Endodermal cell (in vitro differentiated cells): ENCODE data around the gene TACC2. TPM values are rescaled to one million over a fixed set of nuclear protein-coding genes. Genes with fewer than 3 reads are reported as not detected.
"Not testable (repeated sequence)": the region's sequence is repeated elsewhere in the genome, so short reads cannot be mapped to it uniquely, and the experiment has no call there.

Source experiments
- DNase-seq: peaks from one replicate; pipeline ENCODE4 v3.0.0-alpha.2; 2017
- H3K27ac ChIP-seq: 2 replicates; pipeline ENCODE4 v1.5.1; 2013; ENCODE audit warnings: mild to moderate bottlenecking, low read depth, low read length, moderate library complexity
- H3K27me3 ChIP-seq: 2 replicates; pipeline ENCODE4 v1.6.1; 2013; ENCODE audit warnings: mild to moderate bottlenecking, low read length, moderate library complexity; ENCODE audit not compliant: insufficient read depth, control insufficient read depth, poor library complexity, severe bottlenecking
- H3K36me3 ChIP-seq: 2 replicates; pipeline ENCODE4 v1.7.0; 2013; ENCODE audit warnings: mild to moderate bottlenecking, low read length, moderate library complexity; ENCODE audit not compliant: control insufficient read depth, insufficient read depth
- H3K4me1 ChIP-seq: one replicate; pipeline ENCODE4 v1.7.0; 2013; ENCODE audit warnings: low read length; ENCODE audit not compliant: control insufficient read depth, insufficient read depth
- H3K4me3 ChIP-seq: 2 replicates; pipeline ENCODE4 v1.5.1; 2013; ENCODE audit warnings: mild to moderate bottlenecking, low read length, moderate library complexity
- H3K9ac ChIP-seq: 2 replicates; pipeline ENCODE4 v1.6.1; 2013; ENCODE audit warnings: mild to moderate bottlenecking, low read length, moderate library complexity; ENCODE audit not compliant: poor library complexity, severe bottlenecking; ENCODE audit errors: extremely low read depth
- H3K9me3 ChIP-seq: 2 replicates; pipeline ENCODE4 v1.6.1; 2013; ENCODE audit warnings: mild to moderate bottlenecking, low read length, moderate library complexity; ENCODE audit not compliant: control insufficient read depth
- H3K27ac Mint-ChIP-seq: 2 replicates; pipeline ENCODE4 v1.8.0; 2020; ENCODE audit warnings: mixed read lengths
- H3K27me3 Mint-ChIP-seq: 2 replicates; pipeline ENCODE4 v1.8.0; 2021; ENCODE audit warnings: mild to moderate bottlenecking, mixed read lengths; ENCODE audit not compliant: insufficient read depth
- H3K36me3 Mint-ChIP-seq: 2 replicates; pipeline ENCODE4 v1.8.0; 2020; ENCODE audit warnings: low read depth, mixed read lengths
- H3K4me1 Mint-ChIP-seq: 2 replicates; pipeline ENCODE4 v1.8.0; 2020; ENCODE audit warnings: mixed read lengths
- H3K4me3 Mint-ChIP-seq: 2 replicates; pipeline ENCODE4 v1.8.0; 2020; ENCODE audit warnings: mild to moderate bottlenecking, moderate library complexity, mixed read lengths
- H3K9me3 Mint-ChIP-seq: 2 replicates; pipeline ENCODE4 v1.8.0; 2020; ENCODE audit warnings: mild to moderate bottlenecking, mixed read lengths
- CTCF ChIP-seq: fragments of 200-600 bp; sonication (generic); conservative IDR thresholded peaks from 2 replicates; pipeline ENCODE4 v1.5.0; 2021; ENCODE audit warnings: antibody characterized with exemption, mild to moderate bottlenecking
- WGBS, 2 experiments: methylation state at CpG; one replicate each; pipeline versions ENCODE4 v1.1.5 to v1.1.7; 2013; ENCODE audit warnings: missing lambda C conversion rate in 2 of 2, mixed read lengths in 1 of 2; ENCODE audit not compliant: insufficient coverage in 1 of 2, insufficient read length in 1 of 2; 5-methylcytosine and 5-hydroxymethylcytosine counted together
- total RNA-seq, 2 donors: library from RNA; stranded (reverse); fragmentation: NEBNext Ultra II Directional in 1 of 2; extraction: Animal tissue kit (Norgen Biotek cat#: 25700) in 1 of 2; gene quantifications; 2 replicates in 1 of 2; 3 replicates in 1 of 2; pipeline ENCODE4 v1.2.1, GENCODE V29; 2021

TACC2 gene
- total RNA-seq, 2 donors from 2014 or later: 24.5 to 34.1 TPM

DNA sequence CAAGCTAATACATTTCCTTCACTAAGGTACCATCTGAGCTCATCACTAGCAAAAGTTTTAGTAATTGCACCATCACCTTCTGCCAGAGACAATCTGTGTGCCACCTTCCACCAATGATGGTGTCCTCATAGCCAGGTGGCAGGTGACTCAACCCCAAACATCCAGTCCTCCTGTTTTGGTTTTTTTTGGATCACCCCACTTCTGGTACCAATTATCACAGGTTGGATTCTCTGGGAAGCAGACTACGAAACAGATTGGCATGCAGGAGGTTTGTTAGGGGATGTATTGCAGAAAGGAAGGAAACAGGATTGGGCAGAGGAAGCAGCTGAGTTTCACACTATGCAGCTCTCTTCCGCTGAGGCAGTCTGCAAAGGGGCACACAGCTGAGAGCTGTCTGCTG, 4.5 kb upstream of the TACC2 start:
- no peak for TF ChIP-seq CTCF
- Mint-ChIP-seq H3K4me3 (no peak overlapping the region), H3K9me3 (peaks cover 26% of the 10 kb centered on the region), H3K36me3 (peaks cover 6% of the 10 kb centered on the region), H3K4me1 (no peaks in the 10 kb centered on the region), H3K27ac (no peak overlapping the region), H3K27me3 (no peaks in the 10 kb centered on the region)
- DNase-seq: no peak
- peak overlapping the region; percentile 64 for H3K4me3 ChIP-seq
- H3K36me3 ChIP-seq: no peaks in the 10 kb centered on the region
- no peaks in the 10 kb centered on the region for H3K4me1 ChIP-seq
- WGBS, 2 experiments: 83 to 94% methylated on average over 2 of the region's 2 CpGs
- no peak overlapping the region for H3K27ac ChIP-seq
- H3K9ac ChIP-seq: no peak overlapping the region
- H3K27me3 ChIP-seq: no peaks in the 10 kb centered on the region
- peaks cover 14% of the 10 kb centered on the region for H3K9me3 ChIP-seq

GRCh38 chr10:121990015-121990677, 1.2 kb downstream of the TACC2 start:
- Mint-ChIP-seq H3K36me3 (no peaks in the 10 kb centered on the region), H3K27me3 (no peaks in the 10 kb centered on the region), H3K27ac (no peak overlapping the region), H3K9me3 (peaks cover 12% of the 10 kb centered on the region), H3K4me3 (no peak overlapping the region), H3K4me1 (peaks cover 16% of the 10 kb centered on the region)
- 92 to 100% methylated on average over 3 to 9 of the region's 9 CpGs for WGBS, 2 experiments
- H3K9me3 ChIP-seq: no peaks in the 10 kb centered on the region
- no peaks in the 10 kb centered on the region for H3K36me3 ChIP-seq
- no peak for TF ChIP-seq CTCF
- H3K27me3 ChIP-seq: no peaks in the 10 kb centered on the region
- no peak for DNase-seq
- H3K4me3 ChIP-seq: no peak overlapping the region
- H3K27ac ChIP-seq: no peak overlapping the region
- H3K9ac ChIP-seq: no peak overlapping the region
- H3K4me1 ChIP-seq: peaks cover 5% of the 10 kb centered on the region

GRCh38 chr10:121991727-121992126, 2.8 kb downstream of the TACC2 start:
- peaks cover 24% of the 10 kb centered on the region for H3K4me1 Mint-ChIP-seq
- not testable (repeated sequence) for H3K27me3 Mint-ChIP-seq, H3K9me3 ChIP-seq, H3K27ac Mint-ChIP-seq, H3K36me3 Mint-ChIP-seq, DNase-seq, H3K4me3 Mint-ChIP-seq, H3K27ac ChIP-seq, H3K4me1 ChIP-seq, H3K9me3 Mint-ChIP-seq, H3K9ac ChIP-seq, H3K4me3 ChIP-seq, H3K27me3 ChIP-seq, H3K36me3 ChIP-seq
- 92 to 100% methylated on average over 3 to 4 of the region's 4 CpGs for WGBS, 2 experiments
